Fibroblast of lung (primary cell): Measurements from ENCODE around the gene TTC38. TPM values are rescaled to one million over a fixed set of nuclear protein-coding genes. Genes with fewer than 3 reads are reported as not detected.
A peak's percentile ranks its signal among the peaks of the same experiment; 100 is the strongest.

Experiments
- DNase-seq, 2 donors: peaks; one replicate each; pipeline versions ENCODE4 v3.0.0 to v3.0.0-alpha.2; 2010; ENCODE audit warnings: low read depth in 2 of 2
- H2AFZ ChIP-seq: 2 replicates; pipeline ENCODE4 v1.5.1; 2012; ENCODE audit warnings: low read length, control low read depth, inconsistent platforms
- H3K27ac ChIP-seq: 2 replicates; pipeline ENCODE4 v1.5.1; 2011; ENCODE audit warnings: low read length, control low read depth; ENCODE audit not compliant: insufficient read depth
- H3K27me3 ChIP-seq: 2 replicates; pipeline ENCODE4 v1.5.1; 2011; ENCODE audit warnings: mild to moderate bottlenecking, low read length; ENCODE audit not compliant: control insufficient read depth, insufficient read depth
- H3K36me3 ChIP-seq: 2 replicates; pipeline ENCODE4 v1.5.1; 2011; ENCODE audit warnings: low read length; ENCODE audit not compliant: control insufficient read depth, insufficient read depth
- H3K4me1 ChIP-seq: 2 replicates; pipeline ENCODE4 v1.5.1; 2011; ENCODE audit warnings: low read length; ENCODE audit not compliant: control insufficient read depth, insufficient read depth; ENCODE audit errors: extremely low read depth
- H3K4me2 ChIP-seq: 2 replicates; pipeline ENCODE4 v1.5.1; 2011; ENCODE audit warnings: low read length, control low read depth; ENCODE audit not compliant: insufficient read depth; ENCODE audit errors: extremely low read depth
- H3K4me3 ChIP-seq, 4 experiments: fragments of 200-600 bp in 1 of 4; sonication (generic) in 1 of 4; replicated peaks in 1 of 4; 2 replicates each; pipeline ENCODE4 v1.5.1; 2011 to 2016; ENCODE audit warnings: low read length in 4 of 4, low read depth in 3 of 4, mild to moderate bottlenecking in 3 of 4, control low read depth in 2 of 4, inconsistent platforms in 1 of 4, mixed read lengths in 1 of 4; ENCODE audit not compliant: insufficient read depth in 1 of 4; ENCODE audit errors: control extremely low read depth in 1 of 4
- H3K79me2 ChIP-seq: 2 replicates; pipeline ENCODE4 v1.5.1; 2012; ENCODE audit warnings: mild to moderate bottlenecking, low read length, inconsistent platforms; ENCODE audit not compliant: control insufficient read depth, insufficient read depth
- H3K9ac ChIP-seq: 2 replicates; pipeline ENCODE4 v1.5.1; 2011; ENCODE audit warnings: mild to moderate bottlenecking, low read length, control low read depth; ENCODE audit not compliant: insufficient read depth
- H3K9me3 ChIP-seq: 2 replicates; pipeline ENCODE4 v1.5.1; 2012; ENCODE audit warnings: low read depth, low read length; ENCODE audit not compliant: control insufficient read depth, insufficient read depth
- H4K20me1 ChIP-seq: 2 replicates; pipeline ENCODE4 v1.5.1; 2011; ENCODE audit warnings: low read length; ENCODE audit not compliant: control insufficient read depth, insufficient read depth; ENCODE audit errors: extremely low read depth
- EZH2 ChIP-seq: IDR thresholded peaks from 2 replicates; pipeline ENCODE4 v1.5.1; 2012; ENCODE audit warnings: low read length, control low read depth, mild to moderate bottlenecking; ENCODE audit errors: missing control alignments
- polyA plus RNA-seq, 2 donors: library from polyadenylated mRNA; depleted of rRNA in 1 of 2; stranded (reverse) in 1 of 2; unstranded in 1 of 2; fragments of >200 nt; gene quantifications; 2 replicates each; pipeline ENCODE4 v1.2.1, GENCODE V29; 2011 to 2012; ENCODE audit warnings: missing spikeins in 1 of 2
- total RNA-seq: library from RNA; depleted of rRNA; stranded (reverse); fragments of >200 nt; gene quantifications from 2 replicates; pipeline ENCODE4 v1.2.1, GENCODE V29; 2014
- TF ChIP-seq, protein P1 (sequence below), 2 donors: IDR thresholded peaks in 1 of 2; conservative IDR thresholded peaks in 1 of 2; 1 replicate in 1 of 2; 2 replicates in 1 of 2; pipeline ENCODE4 v1.5.1; 2011 to 2012; ENCODE audit warnings: low read length in 2 of 2, control low read depth in 1 of 2, inconsistent platforms in 1 of 2, low read depth in 1 of 2, mild to moderate bottlenecking in 1 of 2

Gene TTC38
- total and polyA plus RNA-seq, 2 donors (not counting 1 experiment from before 2014, with no cell fraction given): 17.6 to 27.6 TPM

DNA sequence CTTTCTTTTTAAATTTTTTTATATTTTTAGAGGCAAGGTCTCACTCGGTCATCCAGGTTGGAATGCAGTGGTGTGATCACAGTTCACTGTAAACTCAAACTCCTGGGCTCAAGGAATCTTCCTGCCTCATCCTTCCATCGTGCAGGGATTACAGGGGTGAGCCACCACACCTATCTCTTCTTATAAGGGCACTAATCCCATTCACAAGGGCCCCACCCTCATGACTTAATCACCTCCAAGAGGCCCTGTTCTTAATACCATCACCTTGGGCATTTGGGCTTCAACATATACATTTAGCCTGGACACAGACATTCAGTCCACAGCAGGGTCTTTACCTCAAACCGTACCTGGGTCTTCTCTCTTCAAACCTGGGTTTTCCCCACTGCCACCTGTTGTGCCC, 24.4 kb downstream of the TTC38 start:
- H4K20me1 ChIP-seq: no peaks in the 10 kb centered on the region
- no peak overlapping the region for H3K4me3 ChIP-seq

DNA sequence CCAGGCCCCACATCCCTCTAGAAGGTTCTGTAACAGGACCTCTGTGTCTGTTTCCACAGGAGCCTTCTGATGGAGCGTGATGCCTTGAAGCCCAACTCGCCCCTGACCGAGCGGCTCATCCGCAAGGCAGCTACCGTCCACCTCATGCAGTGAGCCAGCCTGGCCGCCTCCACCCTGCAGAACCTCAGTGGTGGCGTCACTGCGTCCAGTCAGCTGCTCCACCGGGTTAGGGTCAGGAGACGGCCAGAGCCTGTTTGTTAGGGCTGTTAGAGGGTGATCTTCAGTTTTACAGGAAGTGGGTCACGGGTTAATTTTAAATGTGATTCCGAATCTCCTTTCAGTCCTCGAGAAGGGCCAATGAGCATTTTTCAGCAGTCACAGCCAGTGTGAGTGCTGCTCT, 24.9 kb downstream of the TTC38 start:
- Histone ChIP-seq H3K4me2 (no peak overlapping the region), H3K9me3 (no peaks in the 10 kb centered on the region), H3K27me3 (no peaks in the 10 kb centered on the region), H3K79me2 (peaks cover 7% of the 10 kb centered on the region), H3K4me1 (peaks cover 9% of the 10 kb centered on the region), H3K36me3 (peaks cover 7% of the 10 kb centered on the region), H3K9ac (no peak overlapping the region), H4K20me1 (no peaks in the 10 kb centered on the region), H3K4me3 (no peak overlapping the region), H3K27ac (no peak overlapping the region), H2AFZ (no peak overlapping the region)
- TF ChIP-seq EZH2: no peak
- TF ChIP-seq, protein P1, sequence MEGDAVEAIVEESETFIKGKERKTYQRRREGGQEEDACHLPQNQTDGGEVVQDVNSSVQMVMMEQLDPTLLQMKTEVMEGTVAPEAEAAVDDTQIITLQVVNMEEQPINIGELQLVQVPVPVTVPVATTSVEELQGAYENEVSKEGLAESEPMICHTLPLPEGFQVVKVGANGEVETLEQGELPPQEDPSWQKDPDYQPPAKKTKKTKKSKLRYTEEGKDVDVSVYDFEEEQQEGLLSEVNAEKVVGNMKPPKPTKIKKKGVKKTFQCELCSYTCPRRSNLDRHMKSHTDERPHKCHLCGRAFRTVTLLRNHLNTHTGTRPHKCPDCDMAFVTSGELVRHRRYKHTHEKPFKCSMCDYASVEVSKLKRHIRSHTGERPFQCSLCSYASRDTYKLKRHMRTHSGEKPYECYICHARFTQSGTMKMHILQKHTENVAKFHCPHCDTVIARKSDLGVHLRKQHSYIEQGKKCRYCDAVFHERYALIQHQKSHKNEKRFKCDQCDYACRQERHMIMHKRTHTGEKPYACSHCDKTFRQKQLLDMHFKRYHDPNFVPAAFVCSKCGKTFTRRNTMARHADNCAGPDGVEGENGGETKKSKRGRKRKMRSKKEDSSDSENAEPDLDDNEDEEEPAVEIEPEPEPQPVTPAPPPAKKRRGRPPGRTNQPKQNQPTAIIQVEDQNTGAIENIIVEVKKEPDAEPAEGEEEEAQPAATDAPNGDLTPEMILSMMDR (conservative IDR thresholded peaks at IDR 0.05 in 1 of 2, IDR thresholded peaks at IDR 0.05 in 1 of 2; ENCODE audit: low read depth in 1 of 2, low read length in 2 of 2): no peak
- DNase-seq: no peak

More for the DNA sequence above, 24.4 kb downstream of the TTC38 start:
- no peaks in the 10 kb centered on the region for H3K9me3 ChIP-seq
- H3K4me2 ChIP-seq: no peak overlapping the region
- no peak overlapping the region for H3K9ac ChIP-seq
- no peak overlapping the region for H3K27ac ChIP-seq
- TF ChIP-seq EZH2: no peak
- TF ChIP-seq, protein P1 (conservative IDR thresholded peaks at IDR 0.05 in 1 of 2, IDR thresholded peaks at IDR 0.05 in 1 of 2; ENCODE audit: low read depth in 1 of 2, low read length in 2 of 2): no peak
- DNase-seq: no peak
- H3K27me3 ChIP-seq: no peaks in the 10 kb centered on the region
- peaks cover under 1% of the 10 kb centered on the region for H3K79me2 ChIP-seq
- H3K36me3 ChIP-seq: peaks cover 7% of the 10 kb centered on the region
- peaks cover 4% of the 10 kb centered on the region for H3K4me1 ChIP-seq
- H2AFZ ChIP-seq: no peak overlapping the region

DNA sequence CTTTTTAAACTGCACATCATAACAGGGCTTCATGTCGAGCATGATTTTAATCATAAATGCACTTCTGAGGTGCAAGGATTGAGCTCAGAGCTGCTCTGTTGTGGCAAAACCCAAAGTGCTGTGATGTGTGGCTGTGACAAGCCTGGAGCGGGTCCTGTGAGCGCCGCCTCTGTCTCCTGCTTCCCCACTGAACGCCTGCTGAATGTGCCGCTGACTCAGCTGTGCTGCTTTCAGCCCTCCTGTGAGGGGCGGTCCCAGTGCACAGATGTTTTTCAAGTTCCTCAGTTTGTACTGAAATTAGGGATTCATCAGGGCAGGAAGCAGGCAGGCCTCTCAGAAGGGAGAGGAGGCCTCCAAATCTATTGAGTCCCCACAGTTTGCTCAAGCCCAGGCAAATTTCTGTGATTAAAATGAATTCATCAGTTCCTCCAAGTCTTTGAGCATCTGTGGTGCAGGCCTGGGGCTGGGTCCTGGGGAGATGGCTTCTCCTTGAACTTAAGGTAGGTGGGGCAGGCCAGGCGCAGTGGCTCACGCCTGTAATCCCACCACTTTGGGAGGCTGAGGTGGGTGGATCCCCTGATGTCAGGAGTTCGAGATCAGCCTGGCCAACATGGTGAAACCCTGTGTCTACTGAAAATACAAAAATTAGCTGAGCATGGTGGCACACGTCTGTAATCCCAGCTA, 25.9 kb downstream of the TTC38 start:
- Histone ChIP-seq H3K4me1 (peaks cover 9% of the 10 kb centered on the region), H3K9ac (no peak overlapping the region), H3K36me3 (peaks cover 8% of the 10 kb centered on the region), H3K4me3 (no peak overlapping the region), H3K4me2 (no peak overlapping the region), H3K27me3 (no peaks in the 10 kb centered on the region), H2AFZ (no peak overlapping the region), H3K27ac (no peak overlapping the region), H3K9me3 (no peaks in the 10 kb centered on the region), H3K79me2 (peaks cover 15% of the 10 kb centered on the region), H4K20me1 (no peaks in the 10 kb centered on the region)
- TF ChIP-seq EZH2: no peak
- TF ChIP-seq, protein P1 (conservative IDR thresholded peaks at IDR 0.05 in 1 of 2, IDR thresholded peaks at IDR 0.05 in 1 of 2; ENCODE audit: low read depth in 1 of 2, low read length in 2 of 2): no peak
- peak; percentile 56 to 63 for DNase-seq
